GM18502 (cell line): ENCODE results near the gene ANKS1A.
"Not testable (repeated sequence)": the region's sequence is repeated elsewhere in the genome, so short reads cannot be mapped to it uniquely, and the experiment has no call there.

ENCODE experiments used
- ATAC-seq: cut with Tn5 transposase; IDR thresholded peaks from one replicate; pipeline ENCODE4 v1.9.1; 2021; ENCODE audit warnings: mild to moderate bottlenecking; ENCODE audit not compliant: unreplicated experiment, poor library complexity

The ANKS1A gene

GRCh38 chr6:35138191-35138590 is 249.1 kb downstream of the ANKS1A start:
- not testable (repeated sequence) for ATAC-seq

- no peak for ATAC-seq
Measured at GRCh38 chr6:35139470-35139869, 250.4 kb downstream of the ANKS1A start.

- ATAC-seq: no peak
Measured at GRCh38 chr6:35139924-35140638, 251.0 kb downstream of the ANKS1A start.

GRCh38 chr6:35140639-35141006 is 251.6 kb downstream of the ANKS1A start:
- no peak for ATAC-seq
